Brain pericyte (primary cell): Measurements from ENCODE around the gene PRKCE.

ENCODE experiments used
- DNase-seq: peaks from one replicate; pipeline ENCODE4 v3.0.0-alpha.2; 2012; ENCODE audit warnings: low read depth, low spot score

The PRKCE gene

GRCh38 chr2:46167406-46167805 is 515.9 kb downstream of the PRKCE start:
- DNase-seq: no peak

GRCh38 chr2:46167924-46168323 is 516.4 kb downstream of the PRKCE start:
- DNase-seq: no peak

- DNase-seq: no peak
Observed at GRCh38 chr2:46169467-46169866, 518.0 kb downstream of the PRKCE start.

GRCh38 chr2:46170026-46170425 is 518.6 kb downstream of the PRKCE start:
- DNase-seq: no peak

DNA sequence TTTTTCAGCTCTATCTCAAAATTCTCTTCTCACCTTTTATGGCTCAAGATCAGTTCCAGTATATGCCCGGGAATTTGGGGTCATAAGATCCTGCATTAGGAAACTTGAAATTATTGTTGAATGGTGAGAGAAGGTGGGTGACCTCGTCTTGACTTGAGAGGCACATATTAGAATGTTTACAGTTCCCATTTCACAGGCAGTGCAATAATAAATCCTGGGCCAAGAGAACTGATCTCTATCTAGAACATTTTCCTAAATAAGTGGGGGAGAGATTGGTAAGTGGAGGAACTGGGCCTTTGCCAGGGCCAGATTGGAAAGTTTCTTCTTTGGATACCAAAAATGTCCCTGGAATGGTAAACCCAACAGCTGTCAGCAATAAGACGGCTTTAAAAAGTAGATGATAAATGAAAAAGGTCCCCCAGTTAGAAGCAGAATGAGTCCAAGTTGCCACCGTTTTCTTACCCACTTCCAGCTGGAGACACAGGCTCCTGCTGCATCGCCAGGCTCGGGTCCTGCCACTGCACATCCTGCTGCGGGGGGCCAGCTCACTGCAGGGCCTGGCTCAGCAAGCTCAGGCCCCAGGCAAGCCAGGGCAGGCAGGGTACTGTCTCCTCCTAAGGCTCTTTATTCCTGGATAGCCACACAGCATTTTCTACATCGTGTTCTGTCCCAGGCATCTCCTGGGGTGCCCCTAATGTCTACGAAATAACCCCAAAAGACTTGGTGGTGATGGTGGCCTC is 519.3 kb downstream of the PRKCE start:
- no peak for DNase-seq

- DNase-seq: peak; percentile 73
Observed at GRCh38 chr2:46171411-46171953, 520.0 kb downstream of the PRKCE start.

DNA sequence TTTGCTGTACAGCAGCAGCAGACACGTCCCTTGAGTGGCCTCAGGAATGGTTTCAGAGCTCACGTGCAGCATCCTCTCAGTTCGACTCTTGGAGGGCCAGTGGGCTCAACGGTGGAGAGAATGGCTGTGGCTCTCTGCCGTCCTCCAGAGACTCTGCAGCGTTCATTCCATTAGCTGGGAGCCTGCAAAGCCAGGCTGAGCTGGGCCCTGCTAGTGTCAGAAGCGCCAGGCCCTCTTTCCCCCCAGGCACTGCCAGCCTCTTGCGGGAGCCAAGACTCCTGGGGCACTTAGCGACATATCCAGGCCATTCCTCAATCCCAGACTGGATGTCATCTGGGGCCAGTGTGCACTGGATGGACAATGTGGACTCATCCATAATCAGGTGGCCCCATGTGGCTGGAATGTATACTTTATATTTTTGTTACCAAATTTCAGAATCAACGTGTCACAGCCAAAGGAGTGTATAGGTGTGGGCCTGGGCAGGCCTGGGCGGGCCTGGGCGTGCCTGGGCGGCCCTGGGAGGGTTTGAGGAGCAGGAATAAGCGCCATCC is 520.6 kb downstream of the PRKCE start:
- DNase-seq: no peak

- DNase-seq: no peak
Observed at GRCh38 chr2:46173030-46173429, 521.6 kb downstream of the PRKCE start.

DNA sequence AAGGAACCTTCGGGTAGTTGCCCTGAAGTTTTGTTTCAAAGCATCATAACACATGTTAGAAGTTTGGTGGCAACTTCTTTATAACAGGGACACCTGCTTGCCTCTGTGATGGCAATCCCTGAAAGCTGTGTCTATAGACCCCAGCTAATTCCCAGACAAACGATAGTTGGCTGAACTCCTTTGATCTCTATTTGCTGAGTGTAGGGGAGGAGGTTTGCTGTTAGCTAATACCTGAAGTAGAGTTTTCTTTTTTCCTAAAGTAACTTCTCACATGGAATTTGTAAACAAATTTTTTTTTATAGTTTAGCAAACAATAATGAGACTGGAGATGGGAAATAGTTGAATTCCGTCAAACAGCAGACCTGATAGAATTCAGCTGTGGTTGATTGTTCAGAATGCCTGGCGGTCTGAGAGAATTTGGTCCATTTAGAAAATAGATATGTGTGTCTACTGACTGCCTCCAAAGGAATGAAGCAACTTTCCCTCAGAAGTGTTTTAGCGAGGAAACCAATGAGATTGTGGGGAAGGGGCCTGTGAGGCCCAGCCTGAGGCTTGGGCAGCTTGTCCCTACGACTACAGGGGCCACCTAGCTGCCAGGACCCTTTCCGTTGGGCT is 522.3 kb downstream of the PRKCE start:
- no peak for DNase-seq

DNA sequence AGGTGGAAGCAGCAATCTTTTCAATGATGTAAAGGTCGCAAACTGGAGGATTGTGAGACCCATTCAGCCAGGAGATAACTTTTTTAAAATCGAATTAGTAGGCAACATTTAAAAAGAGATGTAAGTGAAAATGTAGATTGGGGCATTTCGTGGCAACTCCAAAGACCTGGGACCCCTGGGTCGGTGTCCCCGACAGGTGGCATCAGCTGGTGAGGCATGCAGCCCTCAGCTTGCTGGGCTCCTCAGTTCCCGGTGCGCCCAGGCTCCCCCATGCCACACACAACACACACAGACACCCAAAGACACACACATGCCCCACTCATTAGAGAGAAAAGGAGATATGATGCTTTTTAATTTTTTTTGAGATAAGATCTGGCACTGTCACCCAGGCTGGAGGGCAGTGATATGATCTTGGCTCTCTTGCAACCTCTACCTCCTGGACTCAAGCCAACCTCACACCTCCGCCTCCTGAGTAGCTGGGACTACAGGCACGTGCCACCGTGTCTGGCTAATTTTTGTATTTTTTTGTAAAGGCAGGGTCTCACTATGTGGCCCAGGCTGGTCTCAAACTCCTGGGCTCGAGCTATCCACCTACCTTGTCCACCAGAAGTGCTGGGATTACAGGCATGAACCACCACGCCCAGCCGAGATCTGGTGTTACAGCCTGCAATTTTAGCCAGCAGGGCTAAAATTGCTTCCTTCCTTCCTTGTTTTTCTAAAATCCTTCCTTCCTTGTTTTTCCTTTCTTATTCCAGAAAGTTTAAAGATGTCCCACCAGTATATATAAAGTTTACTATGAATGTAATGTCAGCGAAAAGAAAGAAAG is 523.1 kb downstream of the PRKCE start:
- DNase-seq: no peak

DNA sequence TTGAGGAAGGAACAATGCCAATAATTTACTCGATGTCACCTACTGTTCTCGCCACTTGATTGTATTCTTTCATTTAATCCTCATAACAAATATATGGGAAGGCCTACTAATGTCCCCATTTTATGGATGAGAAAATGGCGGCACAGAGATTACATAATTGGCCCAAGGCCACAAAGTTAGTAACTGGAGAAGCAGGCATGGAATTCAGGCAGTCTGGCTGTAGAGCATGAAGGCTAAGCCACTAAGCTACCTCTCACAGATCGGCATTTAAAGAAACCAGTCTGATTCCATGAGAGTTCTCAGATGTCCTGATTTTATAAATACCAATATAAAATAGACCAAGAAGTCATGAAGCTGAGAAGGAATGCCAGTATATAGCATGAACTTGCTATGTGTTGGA is 523.9 kb downstream of the PRKCE start:
- no peak for DNase-seq

DNA sequence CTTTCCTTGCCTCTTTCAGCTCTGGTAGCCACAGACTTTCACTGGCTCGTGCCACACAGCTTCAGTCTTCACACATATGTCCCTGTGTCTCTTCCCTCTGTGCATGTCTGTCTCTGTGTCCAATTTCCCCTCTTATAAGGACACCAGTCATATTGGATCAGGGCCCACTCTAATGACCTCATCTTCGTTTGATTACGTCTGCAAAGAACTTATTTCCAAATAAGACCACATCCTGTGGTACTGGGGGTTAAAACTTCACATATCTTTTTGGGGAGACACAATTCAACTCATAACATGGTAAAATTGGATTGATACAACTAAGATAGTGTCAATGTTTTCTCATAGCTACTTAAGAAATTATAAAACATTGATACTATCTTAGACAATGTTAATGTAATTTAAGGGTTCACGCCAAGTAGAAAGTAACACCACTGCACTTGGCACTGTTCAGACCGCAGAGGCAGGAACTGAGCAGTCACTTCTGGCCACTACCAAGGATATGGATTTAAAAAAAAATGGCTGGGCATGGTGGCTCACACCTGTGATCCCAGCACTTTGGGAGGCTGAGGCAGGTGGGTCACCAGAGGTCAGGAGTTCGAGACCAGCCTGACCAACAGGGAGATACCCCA is 526.1 kb downstream of the PRKCE start:
- no peak for DNase-seq

DNA sequence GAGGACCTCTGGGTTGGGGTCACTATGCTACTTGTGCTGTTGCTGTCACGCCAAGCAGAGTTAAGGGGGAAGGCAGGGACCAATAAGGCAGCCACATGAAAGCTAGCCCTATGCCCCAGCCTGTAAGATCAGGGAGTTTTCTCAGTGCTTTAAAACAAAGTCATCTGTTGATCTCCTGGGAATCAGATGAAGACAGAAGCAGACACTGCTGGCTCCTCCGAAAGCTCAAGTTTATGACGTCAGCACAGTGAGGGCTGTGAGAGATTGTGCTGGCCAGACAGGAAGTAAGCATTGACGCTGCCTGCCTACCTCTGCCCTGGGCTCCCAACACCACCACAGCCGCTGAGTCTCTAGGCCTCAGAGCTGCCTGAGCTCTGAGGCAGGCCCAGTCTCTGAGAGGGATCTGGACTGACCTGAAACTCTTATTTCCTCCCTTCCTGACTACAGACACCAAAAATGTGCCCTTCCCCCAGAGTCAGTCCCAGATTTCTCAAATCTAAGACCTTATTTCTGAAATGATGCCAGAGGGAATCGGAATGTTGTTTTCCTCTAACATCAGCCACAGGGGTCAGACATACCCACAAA is 527.7 kb downstream of the PRKCE start:
- DNase-seq: peak; percentile 85

DNA sequence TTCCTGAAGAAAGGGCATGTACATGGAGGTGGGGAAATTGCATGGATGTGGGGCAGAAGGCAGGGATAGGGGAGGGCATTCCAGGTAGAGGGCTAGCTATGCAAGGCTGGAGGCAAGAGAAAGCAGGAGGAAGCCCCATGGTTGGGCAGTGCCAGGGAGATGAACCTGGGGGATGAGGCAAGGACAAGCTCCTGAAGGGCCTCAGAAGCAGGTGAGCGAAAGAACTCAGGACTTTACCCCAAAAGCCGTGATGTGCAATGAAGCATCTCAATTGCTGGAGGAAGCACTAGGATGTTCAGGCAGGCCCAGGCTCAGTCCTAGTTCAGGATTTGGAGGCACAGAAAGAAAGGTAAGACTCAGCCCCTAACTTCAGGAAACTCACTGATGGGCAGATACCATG is 528.7 kb downstream of the PRKCE start:
- DNase-seq: no peak

DNA sequence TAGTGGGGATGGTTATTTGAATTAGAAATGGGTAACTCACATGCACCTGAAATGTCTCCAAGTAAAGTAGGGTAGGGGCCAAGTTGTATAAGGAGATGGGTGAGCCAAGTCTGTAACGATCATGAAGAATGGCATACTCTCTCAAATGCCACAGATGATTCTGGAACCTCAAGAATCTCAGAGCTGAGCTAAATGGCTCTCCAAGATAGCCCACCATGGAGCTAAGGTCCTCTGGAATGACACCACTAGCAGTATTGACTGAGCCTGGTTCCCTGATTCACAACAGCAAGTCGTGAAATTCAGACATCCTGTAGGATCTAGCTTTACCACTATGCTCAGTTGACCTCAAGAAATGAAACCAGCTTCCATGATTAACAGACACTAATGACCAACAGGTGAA is 529.8 kb downstream of the PRKCE start:
- no peak for DNase-seq

DNA sequence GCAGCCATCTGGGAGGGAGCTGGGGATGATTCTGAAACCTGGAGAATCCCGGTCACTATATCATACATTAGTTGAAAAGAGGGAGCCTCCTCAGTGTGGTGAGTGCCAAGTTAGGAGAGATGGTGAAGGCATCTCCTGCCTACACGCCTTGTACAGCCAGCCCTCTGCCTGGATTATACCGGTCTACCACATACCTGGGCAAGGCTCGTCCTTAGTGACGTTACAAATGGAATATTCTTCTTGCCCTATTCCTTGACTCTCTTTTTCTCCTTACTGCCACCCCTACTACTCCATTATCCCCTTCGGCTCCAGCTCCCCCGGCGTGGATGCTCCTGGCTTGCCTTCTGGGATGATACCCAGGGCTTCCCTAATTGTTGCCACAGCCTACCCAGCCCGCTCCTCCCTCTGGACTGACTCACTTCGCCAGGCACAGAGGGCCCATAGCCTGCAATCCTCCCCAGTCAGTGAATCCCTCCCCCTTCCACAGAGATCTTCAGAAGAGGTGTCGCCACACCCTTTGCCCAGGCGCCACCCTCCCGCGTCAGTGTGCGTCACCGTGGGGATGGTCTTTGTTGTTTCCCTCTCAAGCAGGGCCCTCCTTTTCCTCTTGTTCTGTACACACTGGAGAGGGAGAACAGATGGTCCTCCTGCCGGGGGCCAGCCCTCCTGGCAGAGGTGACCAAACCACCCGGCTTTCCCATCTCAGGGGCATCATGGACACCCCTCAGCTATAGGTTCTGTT is 530.5 kb downstream of the PRKCE start:
- DNase-seq: no peak

DNA sequence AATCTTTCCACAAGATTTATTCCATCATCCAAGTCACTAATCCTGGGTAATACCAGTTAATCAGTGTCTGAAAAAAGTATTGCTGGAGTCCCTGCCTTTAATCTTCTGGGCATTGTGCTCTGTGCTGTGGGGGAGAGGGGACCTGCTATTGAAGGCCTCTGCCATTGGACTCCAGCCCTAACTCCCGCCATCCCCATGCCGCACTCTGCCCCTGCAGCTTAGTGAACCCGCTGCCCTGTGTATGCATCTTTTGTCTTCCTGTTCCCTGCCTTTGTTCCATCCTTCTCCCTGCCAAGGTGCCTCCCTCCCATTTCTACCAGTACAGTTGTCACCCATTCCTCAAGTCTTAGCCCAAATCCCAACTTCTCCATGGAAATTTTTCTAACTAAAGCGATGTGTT is 532.0 kb downstream of the PRKCE start:
- no peak for DNase-seq

GRCh38 chr2:46184794-46185583 is 533.5 kb downstream of the PRKCE start:
- DNase-seq: no peak

GRCh38 chr2:46187112-46187618 is 535.7 kb downstream of the PRKCE start:
- DNase-seq: no peak
